ENCODE measurements around the gene RIOK1.

DNA sequence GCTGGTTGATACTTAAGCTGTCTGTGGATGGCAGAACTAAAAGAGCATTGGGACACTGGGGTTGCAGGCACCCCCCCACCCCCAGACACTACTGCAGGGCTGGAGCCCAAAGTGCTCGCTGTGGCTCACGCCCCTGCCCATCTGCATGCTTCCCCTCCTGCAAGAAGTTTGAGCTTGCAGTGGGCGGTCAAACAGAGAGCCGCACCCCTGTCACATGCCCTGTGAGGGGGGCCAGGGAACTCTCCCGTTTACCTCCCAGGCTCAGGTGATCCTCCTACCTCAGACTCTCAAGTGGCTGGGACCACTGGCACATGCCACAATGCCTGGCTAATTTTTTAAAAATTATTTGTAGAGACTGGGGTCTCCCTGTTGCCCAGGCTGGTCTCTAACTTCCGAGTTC, 63.3 kb downstream of the RIOK1 start:
- TF ChIP-seq, protein P1, sequence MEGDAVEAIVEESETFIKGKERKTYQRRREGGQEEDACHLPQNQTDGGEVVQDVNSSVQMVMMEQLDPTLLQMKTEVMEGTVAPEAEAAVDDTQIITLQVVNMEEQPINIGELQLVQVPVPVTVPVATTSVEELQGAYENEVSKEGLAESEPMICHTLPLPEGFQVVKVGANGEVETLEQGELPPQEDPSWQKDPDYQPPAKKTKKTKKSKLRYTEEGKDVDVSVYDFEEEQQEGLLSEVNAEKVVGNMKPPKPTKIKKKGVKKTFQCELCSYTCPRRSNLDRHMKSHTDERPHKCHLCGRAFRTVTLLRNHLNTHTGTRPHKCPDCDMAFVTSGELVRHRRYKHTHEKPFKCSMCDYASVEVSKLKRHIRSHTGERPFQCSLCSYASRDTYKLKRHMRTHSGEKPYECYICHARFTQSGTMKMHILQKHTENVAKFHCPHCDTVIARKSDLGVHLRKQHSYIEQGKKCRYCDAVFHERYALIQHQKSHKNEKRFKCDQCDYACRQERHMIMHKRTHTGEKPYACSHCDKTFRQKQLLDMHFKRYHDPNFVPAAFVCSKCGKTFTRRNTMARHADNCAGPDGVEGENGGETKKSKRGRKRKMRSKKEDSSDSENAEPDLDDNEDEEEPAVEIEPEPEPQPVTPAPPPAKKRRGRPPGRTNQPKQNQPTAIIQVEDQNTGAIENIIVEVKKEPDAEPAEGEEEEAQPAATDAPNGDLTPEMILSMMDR (IDR thresholded peaks at IDR 0.05) = no peak
- no peak for TF ChIP-seq POLR2A (IDR thresholded peaks at IDR 0.05)
